ENCODE measurements around the gene PTH2.

- no peak for TF ChIP-seq CTCF (conservative IDR thresholded peaks at IDR 0.05 in 1 of 2, IDR thresholded peaks at IDR 0.05 in 1 of 2; ENCODE audit: low read depth in 1 of 2, low read length in 2 of 2)
- no peak for TF ChIP-seq EZH2 (IDR thresholded peaks at IDR 0.05; ENCODE audit: low read length, missing control alignments)
Observed at GRCh38 chr19:49393881-49394280, 29.4 kb downstream of the PTH2 start.
